Left lung (tissue), 10 donors: ENCODE data around the gene SREBF1. TPM values are rescaled to one million over a fixed set of nuclear protein-coding genes. Genes with fewer than 3 reads are reported as not detected.
A peak's percentile ranks its signal among the peaks of the same experiment; 100 is the strongest.

Experiments
- ATAC-seq: fragments of 200-7000 bp; cut with Tn5 transposase; one replicate; pipeline ENCODE4 v1.9.1; 2020; ENCODE audit warnings: moderate library complexity
- DNase-seq, 4 donors: peaks; one replicate each; pipeline ENCODE4 v3.0.0-alpha.2; 2013 to 2020
- H3K27ac ChIP-seq, 2 donors: fragments of 200-600 bp; sonication (generic) in 1 of 2; one replicate each; pipeline versions ENCODE4 v1.5.0 to v1.8.0; 2020 to 2021
- H3K27me3 ChIP-seq, 2 donors: fragments of 200-600 bp; sonication (generic) in 1 of 2; one replicate each; pipeline versions ENCODE4 v1.5.0 to v1.8.0; 2020 to 2021
- H3K36me3 ChIP-seq, 2 donors: fragments of 200-600 bp; sonication (generic) in 1 of 2; one replicate each; pipeline versions ENCODE4 v1.5.0 to v1.8.0; 2020 to 2021
- H3K4me1 ChIP-seq, 2 donors: fragments of 200-600 bp; one replicate each; pipeline ENCODE4 v1.8.0; 2021
- H3K4me3 ChIP-seq, 2 donors: fragments of 200-600 bp; sonication (generic) in 1 of 2; one replicate each; pipeline versions ENCODE4 v1.5.0 to v1.8.0; 2020 to 2021; ENCODE audit warnings: mild to moderate bottlenecking in 1 of 2
- H3K9me3 ChIP-seq, 2 donors: fragments of 200-600 bp; sonication (generic) in 1 of 2; one replicate each; pipeline versions ENCODE4 v1.5.0 to v1.8.0; 2020 to 2021
- intact Hi-C, 2 donors: fragments of 100-400 bp; cut with DNase I; formaldehyde crosslinking; loops; one replicate each; pipeline versions ENCODE4 v1.11.2 to v1.14.2; 2022
- microRNA-seq, 2 donors: library from miRNA; unstranded; fragments of <30 nt; microRNA quantifications; one replicate each; pipeline ENCODE4, GENCODE V29; 2019
- polyA plus RNA-seq, 6 donors: library from polyadenylated mRNA; unstranded; fragments of 120-200 nt; gene quantifications; one replicate each; pipeline ENCODE4 v1.2.1, GENCODE V29; 2013; ENCODE audit not compliant: insufficient read length in 6 of 6
- total RNA-seq, 2 donors: library from RNA; stranded (reverse); fragmentation: NEBNext Ultra II Directional; extraction: Animal tissue kit (Norgen Biotek cat#: 25700); gene quantifications; one replicate each; pipeline ENCODE4 v1.2.1, GENCODE V29; 2021
- TF ChIP-seq, protein P1 (sequence below), 2 donors: fragments of 200-600 bp; sonication (generic) in 1 of 2; IDR thresholded peaks; one replicate each; pipeline versions ENCODE4 v1.5.0 to v1.8.0; 2021; ENCODE audit warnings: antibody characterized with exemption in 2 of 2
- donor health status: DM: no; HTN: yes; CAD: no.
- donor health status: DM: no; HTN: no; CAD: no.

Gene SREBF1
- total and polyA plus RNA-seq, 8 donors = 27.9 to 122 (median 46.4) TPM

DNA sequence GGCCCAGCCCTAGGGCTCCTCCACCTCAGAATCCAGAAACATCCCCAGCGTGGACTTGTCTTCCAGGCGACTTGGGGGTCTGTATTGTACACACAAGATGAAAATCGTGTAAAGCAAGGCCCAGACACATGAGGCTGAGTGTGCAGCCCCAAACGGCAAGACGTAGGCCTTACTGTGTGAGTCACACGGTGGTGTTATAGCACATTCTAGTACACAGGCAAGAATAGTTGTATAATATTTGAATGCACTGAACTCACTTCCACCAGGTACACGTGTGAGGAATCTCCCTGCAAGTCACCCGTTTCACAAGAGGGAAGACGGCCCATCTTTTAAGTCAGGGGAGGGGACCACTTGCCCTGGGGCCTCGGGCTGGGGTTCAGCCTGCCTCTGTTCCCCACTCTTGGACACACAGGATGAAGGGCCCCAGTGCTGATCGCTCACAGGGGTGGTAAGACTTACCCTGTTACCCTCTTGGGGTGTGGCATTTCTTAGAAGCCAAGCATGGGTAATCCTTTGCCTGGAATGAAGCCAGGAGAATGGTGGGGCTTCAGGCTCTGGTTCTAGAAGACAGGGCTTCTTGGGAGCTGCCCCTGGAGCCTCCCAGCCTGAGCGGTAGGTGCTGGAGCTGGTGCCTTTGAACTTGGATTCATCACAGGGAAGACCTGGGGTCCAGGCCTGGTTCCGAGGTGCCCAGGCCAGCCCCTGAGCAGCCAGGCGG, 71.3 kb downstream of the SREBF1 start:
- Histone ChIP-seq H3K9me3 (no peaks in the 10 kb centered on the region), H3K27me3 (no peaks in the 10 kb centered on the region), H3K4me1 (peaks cover 9 to 10% of the 10 kb centered on the region in 2 donors), H3K4me3 (no peak overlapping the region), H3K36me3 (peaks cover 0 to 16% of the 10 kb centered on the region in 2 donors), H3K27ac (no peak overlapping the region)
- intact Hi-C loops = no loop called here
- DNase-seq (no peak), ATAC-seq (no peak)
- TF ChIP-seq, protein P1, sequence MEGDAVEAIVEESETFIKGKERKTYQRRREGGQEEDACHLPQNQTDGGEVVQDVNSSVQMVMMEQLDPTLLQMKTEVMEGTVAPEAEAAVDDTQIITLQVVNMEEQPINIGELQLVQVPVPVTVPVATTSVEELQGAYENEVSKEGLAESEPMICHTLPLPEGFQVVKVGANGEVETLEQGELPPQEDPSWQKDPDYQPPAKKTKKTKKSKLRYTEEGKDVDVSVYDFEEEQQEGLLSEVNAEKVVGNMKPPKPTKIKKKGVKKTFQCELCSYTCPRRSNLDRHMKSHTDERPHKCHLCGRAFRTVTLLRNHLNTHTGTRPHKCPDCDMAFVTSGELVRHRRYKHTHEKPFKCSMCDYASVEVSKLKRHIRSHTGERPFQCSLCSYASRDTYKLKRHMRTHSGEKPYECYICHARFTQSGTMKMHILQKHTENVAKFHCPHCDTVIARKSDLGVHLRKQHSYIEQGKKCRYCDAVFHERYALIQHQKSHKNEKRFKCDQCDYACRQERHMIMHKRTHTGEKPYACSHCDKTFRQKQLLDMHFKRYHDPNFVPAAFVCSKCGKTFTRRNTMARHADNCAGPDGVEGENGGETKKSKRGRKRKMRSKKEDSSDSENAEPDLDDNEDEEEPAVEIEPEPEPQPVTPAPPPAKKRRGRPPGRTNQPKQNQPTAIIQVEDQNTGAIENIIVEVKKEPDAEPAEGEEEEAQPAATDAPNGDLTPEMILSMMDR (IDR thresholded peaks at IDR 0.05) = no peak

GRCh38 chr17:17763734-17764133, 73.1 kb downstream of the SREBF1 start:
- H3K27me3 ChIP-seq = no peaks in the 10 kb centered on the region
- no peak for DNase-seq
- H3K36me3 ChIP-seq = peaks cover 0 to 16% of the 10 kb centered on the region in 2 donors
- TF ChIP-seq, protein P1 (IDR thresholded peaks at IDR 0.05) = no peak
- no peak for ATAC-seq
- H3K9me3 ChIP-seq = no peaks in the 10 kb centered on the region
- intact Hi-C loops = no loop called here
- no peak overlapping the region for H3K4me3 ChIP-seq
- H3K27ac ChIP-seq = no peak overlapping the region
- H3K4me1 ChIP-seq = peaks cover 6 to 8% of the 10 kb centered on the region in 2 donors

DNA sequence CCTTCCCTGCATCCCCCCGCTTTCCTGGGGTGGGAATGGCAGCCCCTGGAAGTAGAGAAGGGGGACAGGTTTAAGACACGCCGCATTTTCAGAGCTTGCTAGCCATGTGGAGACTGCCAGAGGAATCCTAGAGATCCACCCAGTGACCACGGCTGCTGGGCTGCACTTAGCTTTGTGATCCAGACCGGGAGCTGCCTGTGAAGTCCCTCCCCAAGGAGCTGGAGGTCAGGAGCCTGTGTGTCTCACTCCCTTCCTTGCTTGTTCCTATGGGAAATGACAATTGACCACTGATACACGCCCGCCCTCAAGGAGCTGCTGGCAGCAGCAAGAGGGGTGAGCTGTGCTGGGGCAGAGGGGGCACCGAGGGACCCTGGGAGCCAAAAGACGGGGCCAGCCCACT, 73.7 kb downstream of the SREBF1 start:
- Histone ChIP-seq H3K4me1 (peaks cover 0 to 2% of the 10 kb centered on the region in 2 donors), H3K9me3 (no peaks in the 10 kb centered on the region), H3K4me3 (no peak overlapping the region), H3K36me3 (peaks cover 0 to 16% of the 10 kb centered on the region in 2 donors), H3K27me3 (no peaks in the 10 kb centered on the region), H3K27ac (no peak overlapping the region)
- DNase-seq (no peak), ATAC-seq (peak; percentile 16)
- TF ChIP-seq, protein P1 (IDR thresholded peaks at IDR 0.05) = no peak
- intact Hi-C loops = no loop called here

DNA sequence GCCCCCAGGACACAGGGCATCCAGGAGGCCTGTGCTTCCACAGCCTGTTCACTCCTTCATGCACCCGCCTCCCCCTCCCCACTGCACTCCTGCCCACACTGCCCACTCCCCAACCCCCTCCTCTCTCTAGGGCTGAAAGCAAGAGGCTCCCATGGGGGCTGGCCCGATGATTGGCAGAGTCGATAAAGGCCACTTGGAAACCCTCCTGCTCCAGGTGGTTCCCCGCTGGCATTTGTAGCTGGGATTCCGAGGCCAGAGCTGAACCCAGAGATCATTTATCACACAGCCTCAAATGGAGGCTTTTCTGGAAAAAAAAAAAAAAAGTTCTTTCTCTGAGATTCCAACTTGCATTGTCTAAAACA, 74.1 kb downstream of the SREBF1 start:
- no peak for DNase-seq
- Histone ChIP-seq H3K4me1 (peaks cover 0 to 3% of the 10 kb centered on the region in 2 donors), H3K9me3 (no peaks in the 10 kb centered on the region), H3K36me3 (peaks cover 0 to 16% of the 10 kb centered on the region in 2 donors), H3K4me3 (no peak overlapping the region), H3K27ac (no peak overlapping the region), H3K27me3 (no peaks in the 10 kb centered on the region)
- intact Hi-C loops = no loop called here
- TF ChIP-seq, protein P1 (IDR thresholded peaks at IDR 0.05) = no peak
- no peak for ATAC-seq

Small RNA genes lying within 50 kb of the gene (microRNA-seq; reads per million reads assigned to microRNA genes)
- gene MIR33B = 19.8 to 50.6 reads per million in 2 donors
- 0.84 to 2.6 reads per million in 2 donors for gene MIR6777

Other genes starting within 250 kb of the SREBF1 start
- 10 to 100 TPM; 25.2 to 38.7 TPM for gene PEMT, start 245.3 kb downstream of the SREBF1 start, total RNA-seq
- 10 to 100 TPM; 22.3 to 34.3 (median 28.3) TPM for gene PEMT, start 245.3 kb downstream of the SREBF1 start, polyA plus RNA-seq
- 10 to 100 TPM; 31.5 to 31.7 TPM for gene RAI1, start 155.5 kb downstream of the SREBF1 start, total RNA-seq
- gene RAI1, start 155.5 kb downstream of the SREBF1 start, polyA plus RNA-seq = 10 to 100 TPM; 28.8 to 43.8 (median 36.1) TPM
- gene TOM1L2, start 135.4 kb upstream of the SREBF1 start, total RNA-seq = 10 to 100 TPM; 56.4 to 71.2 TPM
- gene TOM1L2, start 135.4 kb upstream of the SREBF1 start, polyA plus RNA-seq = 10 to 100 TPM; 51.2 to 62.3 (median 57.4) TPM
- gene DRC3, start 135.9 kb upstream of the SREBF1 start, total RNA-seq = 1 to 10 TPM; 3.6 to 7.6 TPM
- 10 to 100 TPM; 13.3 to 22.8 (median 19.0) TPM for gene DRC3, start 135.9 kb upstream of the SREBF1 start, polyA plus RNA-seq
- gene ATPAF2, start 202.2 kb upstream of the SREBF1 start, total RNA-seq = 10 to 100 TPM; 36.8 to 38.2 TPM
- gene ATPAF2, start 202.2 kb upstream of the SREBF1 start, polyA plus RNA-seq = 10 to 100 TPM; 21.3 to 26.6 (median 22.8) TPM
- gene GID4, start 202.4 kb upstream of the SREBF1 start, total RNA-seq = 1 to 10 TPM; 7.9 to 8.8 TPM
- gene GID4, start 202.4 kb upstream of the SREBF1 start, polyA plus RNA-seq = 10 to 100 TPM; 12.4 to 15.1 (median 13.4) TPM